ENCODE results near the gene FBRSL1.
"Not testable (repeated sequence)": the region's sequence is repeated elsewhere in the genome, so short reads cannot be mapped to it uniquely, and the experiment has no call there.

Gene FBRSL1

DNA sequence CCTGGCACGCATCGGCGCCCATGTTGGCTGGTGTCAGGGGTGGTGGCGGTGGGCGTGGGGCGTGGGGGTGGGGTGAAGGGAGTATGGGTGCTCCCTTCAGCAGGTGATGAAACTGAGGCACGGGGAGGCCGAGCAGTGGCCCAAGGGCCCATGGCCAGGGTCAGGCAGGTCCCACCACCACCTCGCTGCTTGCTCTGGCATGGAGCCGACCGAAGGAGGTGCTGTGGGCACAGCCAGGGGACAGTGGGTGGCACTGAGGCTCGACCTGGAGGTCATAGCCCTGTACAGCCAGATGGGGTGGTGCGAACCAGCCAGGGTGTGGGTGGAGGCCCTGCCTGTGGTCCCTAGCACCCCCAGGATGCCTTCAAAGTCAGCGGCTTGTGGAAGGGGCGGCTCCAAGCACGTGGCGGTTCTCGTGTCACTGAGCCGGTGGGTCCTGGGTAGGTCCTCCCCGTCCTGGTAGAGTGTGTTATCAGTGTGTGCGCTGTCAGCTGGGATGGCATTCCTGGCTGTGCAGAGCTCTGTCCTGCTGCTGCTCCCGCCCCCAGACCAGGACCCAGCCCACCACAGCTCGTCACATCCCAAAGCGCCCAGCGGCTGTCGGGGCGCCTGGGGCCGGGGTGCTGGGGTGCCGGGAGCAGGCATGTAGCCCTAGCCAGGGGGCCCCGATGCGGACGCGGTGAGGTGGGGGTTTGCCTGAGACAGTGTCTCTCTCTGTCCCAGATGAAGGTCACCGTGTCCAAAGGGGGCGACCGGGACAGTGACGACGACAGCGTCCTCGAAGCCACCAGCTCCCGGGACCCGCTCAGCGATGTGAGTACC is 35.3 kb downstream of the FBRSL1 start:
- H3K27me3 ChIP-seq (ENCODE audit: low read depth): no peaks in the 10 kb centered on the region
- H3K4me3 ChIP-seq: no peak overlapping the region
- no peaks in the 10 kb centered on the region for H3K4me1 ChIP-seq
- in situ Hi-C loops (cut with MboI; ENCODE audit: low sequenced_read_pairs): loop anchor here (10.0 kb wide), 1 partner anchor 110 kb away; no protein-coding TSS in a partner anchor
- DNase-seq (ENCODE audit: low spot score in 2 of 2): no peak
- H3K36me3 ChIP-seq (replicated peaks): no peaks in the 10 kb centered on the region
- H3K9me3 ChIP-seq: no peaks in the 10 kb centered on the region

DNA sequence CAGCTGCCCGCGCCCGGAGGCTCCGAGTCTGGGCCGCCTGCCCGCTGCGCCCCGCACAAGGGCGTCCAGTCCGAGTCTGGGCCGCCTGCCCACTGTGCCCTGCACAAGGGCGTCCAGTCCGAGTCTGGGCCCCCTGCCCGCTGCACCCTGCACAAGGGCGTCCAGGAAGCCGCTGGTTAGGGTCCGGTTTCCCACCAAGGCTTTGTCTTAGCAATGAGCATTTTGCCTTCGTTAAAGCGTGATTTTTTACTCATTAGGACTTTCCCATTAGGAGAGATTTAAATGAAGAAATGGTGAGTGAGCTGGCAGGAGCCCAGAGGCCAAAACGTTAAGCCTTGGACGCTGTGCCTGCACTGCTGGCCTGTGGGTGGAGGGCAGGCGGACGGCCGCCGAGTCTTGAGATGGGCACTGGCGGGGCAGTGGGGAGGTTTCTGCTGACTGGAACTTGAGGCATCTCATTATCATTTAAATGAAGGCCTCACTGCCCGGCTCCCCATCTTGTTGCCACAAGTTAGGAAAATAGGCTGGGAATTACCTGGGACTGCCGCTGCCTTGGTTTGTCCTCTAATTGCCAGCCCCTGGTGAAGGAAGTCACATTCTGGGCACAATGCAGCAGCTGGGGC is 36.0 kb downstream of the FBRSL1 start:
- Histone ChIP-seq H3K27me3 (ENCODE audit: low read depth) (no peaks in the 10 kb centered on the region), H3K4me3 (no peak overlapping the region), H3K9me3 (no peaks in the 10 kb centered on the region), H3K4me1 (no peaks in the 10 kb centered on the region), H3K36me3 (replicated peaks) (no peaks in the 10 kb centered on the region)
- in situ Hi-C loops (cut with MboI; ENCODE audit: low sequenced_read_pairs): loop anchor here (10.0 kb wide), 1 partner anchor 111 kb away; no protein-coding TSS in a partner anchor
- DNase-seq (ENCODE audit: low spot score in 2 of 2): no peak

DNA sequence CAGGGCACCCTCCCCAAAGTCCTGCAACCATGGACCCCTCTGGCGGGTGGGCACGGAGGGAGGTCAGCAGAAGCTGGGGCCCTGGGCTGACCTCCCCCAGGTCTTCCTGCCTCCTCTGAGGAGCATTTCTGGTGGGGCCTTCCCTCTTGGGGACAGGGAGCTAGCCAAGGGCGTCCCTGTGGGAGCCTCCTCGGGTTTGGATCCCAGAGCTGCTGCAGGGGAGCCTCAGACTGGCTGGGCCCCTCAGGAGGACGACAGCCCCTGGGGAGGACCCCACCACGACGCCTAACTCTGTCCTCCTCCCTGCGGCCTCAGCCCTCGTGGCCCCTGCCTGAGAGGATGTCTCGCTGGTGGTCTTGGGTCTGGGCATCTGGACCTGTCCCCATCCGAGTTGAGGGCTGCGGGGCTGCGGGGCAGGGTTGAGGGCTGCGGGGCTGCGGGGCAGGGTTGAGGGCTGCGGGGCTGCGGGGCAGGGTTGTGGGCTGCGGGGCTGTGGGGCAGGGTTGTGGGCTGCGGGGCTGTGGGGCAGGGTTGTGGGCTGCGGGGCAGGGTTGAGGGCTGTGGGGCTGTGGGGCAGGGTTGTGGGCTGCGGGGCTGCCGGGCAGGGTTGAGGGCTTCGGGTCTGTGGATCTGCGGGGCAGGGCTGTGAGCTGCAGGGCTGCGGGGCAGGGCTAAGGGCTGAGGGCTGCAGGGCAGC is 37.4 kb downstream of the FBRSL1 start:
- H3K9me3 ChIP-seq: 0 out of 2 replicates have a peak, but pooled peaks cover 3% of the 10 kb centered on the region
- DNase-seq (ENCODE audit: low spot score in 2 of 2): no peak
- in situ Hi-C loops (cut with MboI; ENCODE audit: low sequenced_read_pairs): loop anchor here (10.0 kb wide), 1 partner anchor 113 kb away; no protein-coding TSS in a partner anchor
- H3K36me3 ChIP-seq (replicated peaks): no peaks in the 10 kb centered on the region
- no peaks in the 10 kb centered on the region for H3K27me3 ChIP-seq (ENCODE audit: low read depth)
- no peak overlapping the region for H3K4me3 ChIP-seq
- H3K4me1 ChIP-seq: no peaks in the 10 kb centered on the region

DNA sequence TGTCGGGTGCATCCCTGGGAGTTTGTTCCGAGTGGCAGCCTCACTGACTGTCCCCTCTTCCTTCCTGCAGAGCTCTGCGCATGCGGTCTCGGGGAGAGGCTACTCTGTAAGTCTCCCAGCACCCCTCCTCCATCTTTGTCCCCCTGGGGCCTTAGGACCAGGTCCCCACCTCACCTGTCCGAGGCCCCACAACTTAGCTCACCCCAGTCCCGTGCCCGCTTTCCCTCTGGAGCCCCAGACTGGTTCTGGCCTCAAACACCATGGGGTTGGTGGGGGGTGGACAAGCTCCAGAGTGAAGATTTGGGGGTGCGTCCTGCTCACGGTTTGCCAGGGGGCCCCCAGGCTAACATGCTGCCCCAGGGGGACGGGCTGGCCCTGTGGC is 37.9 kb downstream of the FBRSL1 start:
- no peak for DNase-seq (ENCODE audit: low spot score in 2 of 2)
- no peaks in the 10 kb centered on the region for H3K4me1 ChIP-seq
- in situ Hi-C loops (cut with MboI; ENCODE audit: low sequenced_read_pairs): loop anchor here (10.0 kb wide), 1 partner anchor 113 kb away; no protein-coding TSS in a partner anchor

DNA sequence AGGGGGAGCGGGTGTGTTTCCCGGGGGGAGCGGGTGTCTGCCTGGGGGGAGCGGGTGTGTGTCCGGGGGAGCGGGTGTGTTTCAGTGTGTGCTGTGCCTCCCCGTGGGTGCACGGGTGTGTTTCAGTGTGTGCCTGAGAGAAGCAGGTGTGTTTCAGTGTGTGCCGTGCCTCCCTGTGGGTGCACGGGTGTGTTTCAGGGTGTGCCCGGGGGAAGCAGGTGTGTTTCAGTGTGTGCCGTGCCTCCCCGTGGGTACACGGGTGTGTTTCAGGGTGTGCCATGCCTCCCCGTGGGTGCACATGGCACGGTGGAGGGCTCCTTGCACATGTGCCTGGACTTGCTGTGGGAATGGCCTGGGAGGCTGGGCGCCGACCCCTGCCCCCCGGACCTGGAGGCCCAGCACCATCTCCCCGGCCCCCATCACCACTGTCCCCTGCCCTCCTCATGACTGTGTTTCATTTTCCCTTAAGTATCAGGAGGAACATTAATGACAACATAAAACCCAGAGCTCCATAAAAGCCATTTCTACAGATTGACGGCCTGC is 38.7 kb downstream of the FBRSL1 start:
- DNase-seq (ENCODE audit: low spot score in 2 of 2): no peak
- Histone ChIP-seq H3K4me1 (no peaks in the 10 kb centered on the region), H3K4me3 (no peak overlapping the region), H3K36me3 (replicated peaks) (no peaks in the 10 kb centered on the region), H3K9me3 (peaks cover 3% of the 10 kb centered on the region; the same call in 1 of the 2 replicates), H3K27me3 (ENCODE audit: low read depth) (no peaks in the 10 kb centered on the region)
- in situ Hi-C loops (cut with MboI; ENCODE audit: low sequenced_read_pairs): loop anchor here (10.0 kb wide), 1 partner anchor 114 kb away; no protein-coding TSS in a partner anchor

More for the DNA sequence above, 37.9 kb downstream of the FBRSL1 start:
- no peaks in the 10 kb centered on the region for H3K36me3 ChIP-seq (replicated peaks)
- no peak overlapping the region for H3K4me3 ChIP-seq
- H3K9me3 ChIP-seq: 0 out of 2 replicates have a peak, but pooled peaks cover 3% of the 10 kb centered on the region
- H3K27me3 ChIP-seq (ENCODE audit: low read depth): no peaks in the 10 kb centered on the region

DNA sequence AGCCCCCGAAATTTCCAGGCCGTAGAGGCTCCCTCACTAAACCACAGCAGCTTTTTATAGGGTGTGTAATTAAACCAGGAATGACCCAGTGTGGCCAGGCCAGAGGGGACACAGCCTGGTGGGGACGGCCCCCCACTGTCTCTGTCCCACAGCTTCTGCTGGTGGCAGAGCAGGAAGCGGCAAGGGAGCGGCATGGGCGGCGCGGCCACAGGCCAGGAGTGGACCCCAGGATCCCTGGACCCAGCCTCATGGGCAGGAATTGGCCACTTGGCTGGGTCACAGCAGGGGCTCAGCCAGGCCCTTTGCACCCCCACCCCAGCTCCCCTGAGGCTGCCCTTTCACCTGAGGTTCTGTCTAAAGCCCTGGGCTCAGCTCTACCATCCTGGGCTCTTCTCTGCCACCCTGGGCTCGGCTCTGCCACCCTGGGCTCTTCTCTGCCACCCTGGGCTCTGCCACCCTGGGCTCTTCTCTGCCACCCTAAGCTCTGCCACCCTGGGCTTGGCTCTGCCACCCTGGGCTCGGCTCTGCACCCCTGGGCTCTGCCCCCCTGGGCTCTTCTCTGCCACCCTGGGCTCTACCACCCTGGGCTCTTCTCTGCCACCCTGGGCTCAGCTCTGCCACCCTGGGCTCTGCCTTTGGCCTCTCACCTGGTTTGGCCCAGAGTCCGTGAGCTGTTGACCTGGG is 39.3 kb downstream of the FBRSL1 start:
- Histone ChIP-seq H3K27me3 (ENCODE audit: low read depth) (no peaks in the 10 kb centered on the region), H3K4me3 (no peak overlapping the region), H3K9me3 (peaks cover 3% of the 10 kb centered on the region; the same call in 1 of the 2 replicates), H3K36me3 (replicated peaks) (no peaks in the 10 kb centered on the region), H3K4me1 (no peaks in the 10 kb centered on the region)
- no peak for DNase-seq (ENCODE audit: low spot score in 2 of 2)
- in situ Hi-C loops (cut with MboI; ENCODE audit: low sequenced_read_pairs): loop anchor here (10.0 kb wide), 1 partner anchor 114 kb away; no protein-coding TSS in a partner anchor

DNA sequence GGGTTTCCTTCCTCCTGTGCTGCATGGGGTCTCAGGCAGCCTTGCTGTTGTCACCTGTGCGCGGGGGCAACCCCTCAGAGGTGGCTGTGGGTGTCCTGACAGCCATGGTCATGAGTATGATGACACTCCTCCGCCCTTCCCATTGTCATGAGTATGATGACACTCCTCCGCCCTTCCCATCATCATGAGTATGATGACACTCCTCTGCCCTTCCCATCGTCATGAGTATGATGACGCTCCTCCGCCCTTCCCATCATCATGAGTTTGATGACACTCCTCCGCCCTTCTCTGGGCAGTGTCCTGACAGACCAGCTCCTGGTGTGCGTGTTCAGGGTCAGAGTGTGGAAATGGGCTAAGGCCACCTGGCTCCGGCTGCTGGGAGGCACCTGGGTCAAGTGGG is 40.0 kb downstream of the FBRSL1 start:
- H3K27me3 ChIP-seq (ENCODE audit: low read depth): no peaks in the 10 kb centered on the region
- no peak overlapping the region for H3K4me3 ChIP-seq
- in situ Hi-C loops (cut with MboI; ENCODE audit: low sequenced_read_pairs): loop anchor here (10.0 kb wide), 1 partner anchor 115 kb away; no protein-coding TSS in a partner anchor
- H3K9me3 ChIP-seq: peaks cover 3% of the 10 kb centered on the region; the same call in 1 of the 2 replicates
- no peaks in the 10 kb centered on the region for H3K4me1 ChIP-seq
- H3K36me3 ChIP-seq (replicated peaks): no peaks in the 10 kb centered on the region
- no peak for DNase-seq (ENCODE audit: low spot score in 2 of 2)

DNA sequence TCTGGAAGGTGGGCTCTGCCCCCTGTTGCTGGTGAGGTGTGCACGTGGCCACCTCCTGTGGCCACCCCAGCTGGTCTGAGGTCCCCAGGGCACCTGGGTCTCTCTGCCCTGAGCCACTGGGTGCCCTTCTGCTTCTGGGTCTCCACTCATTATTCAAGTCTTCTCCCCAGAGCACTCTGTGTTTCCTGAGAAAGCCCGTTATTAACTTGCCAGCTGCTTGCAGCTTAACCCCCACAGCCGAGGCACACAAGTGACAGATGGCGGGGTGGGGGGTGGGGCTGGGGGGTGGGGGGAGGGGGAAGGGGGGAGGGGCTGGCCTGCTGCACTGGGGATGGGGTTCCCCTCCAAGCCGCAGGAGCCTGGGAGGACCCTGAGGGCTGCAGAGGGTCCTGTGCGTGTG is 40.5 kb downstream of the FBRSL1 start:
- Histone ChIP-seq H3K36me3 (replicated peaks) (no peaks in the 10 kb centered on the region), H3K9me3 (peaks cover 3% of the 10 kb centered on the region; the same call in 1 of the 2 replicates), H3K4me1 (no peaks in the 10 kb centered on the region), H3K27me3 (ENCODE audit: low read depth) (no peaks in the 10 kb centered on the region), H3K4me3 (no peak overlapping the region)
- in situ Hi-C loops (cut with MboI; ENCODE audit: low sequenced_read_pairs): no loop called here
- no peak for DNase-seq (ENCODE audit: low spot score in 2 of 2)

DNA sequence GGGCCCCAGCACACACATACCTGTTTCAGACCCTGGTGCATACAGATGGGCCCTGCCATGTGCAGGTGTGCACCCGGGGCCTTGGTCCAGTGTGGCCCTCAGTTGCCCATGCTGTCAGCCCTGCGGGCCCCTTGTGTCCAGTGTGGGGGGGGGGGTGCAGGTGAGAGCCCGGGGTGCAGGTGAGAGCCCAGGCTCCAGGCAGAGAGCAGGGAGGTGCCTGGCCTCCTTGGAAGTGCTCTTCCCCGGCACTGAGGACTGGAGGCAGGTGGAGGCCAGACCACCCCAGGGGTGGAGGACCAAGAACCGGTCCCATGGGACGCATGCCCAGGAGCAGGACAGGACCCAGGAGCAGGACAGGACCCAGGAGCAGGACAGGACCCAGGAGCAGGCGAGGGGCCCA is 40.9 kb downstream of the FBRSL1 start:
- no peaks in the 10 kb centered on the region for H3K4me1 ChIP-seq
- H3K9me3 ChIP-seq: peaks cover 3% of the 10 kb centered on the region; the same call in 1 of the 2 replicates
- in situ Hi-C loops (cut with MboI; ENCODE audit: low sequenced_read_pairs): no loop called here
- H3K36me3 ChIP-seq (replicated peaks): no peaks in the 10 kb centered on the region
- H3K27me3 ChIP-seq (ENCODE audit: low read depth): no peaks in the 10 kb centered on the region
- no peak overlapping the region for H3K4me3 ChIP-seq
- no peak for DNase-seq (ENCODE audit: low spot score in 2 of 2)

DNA sequence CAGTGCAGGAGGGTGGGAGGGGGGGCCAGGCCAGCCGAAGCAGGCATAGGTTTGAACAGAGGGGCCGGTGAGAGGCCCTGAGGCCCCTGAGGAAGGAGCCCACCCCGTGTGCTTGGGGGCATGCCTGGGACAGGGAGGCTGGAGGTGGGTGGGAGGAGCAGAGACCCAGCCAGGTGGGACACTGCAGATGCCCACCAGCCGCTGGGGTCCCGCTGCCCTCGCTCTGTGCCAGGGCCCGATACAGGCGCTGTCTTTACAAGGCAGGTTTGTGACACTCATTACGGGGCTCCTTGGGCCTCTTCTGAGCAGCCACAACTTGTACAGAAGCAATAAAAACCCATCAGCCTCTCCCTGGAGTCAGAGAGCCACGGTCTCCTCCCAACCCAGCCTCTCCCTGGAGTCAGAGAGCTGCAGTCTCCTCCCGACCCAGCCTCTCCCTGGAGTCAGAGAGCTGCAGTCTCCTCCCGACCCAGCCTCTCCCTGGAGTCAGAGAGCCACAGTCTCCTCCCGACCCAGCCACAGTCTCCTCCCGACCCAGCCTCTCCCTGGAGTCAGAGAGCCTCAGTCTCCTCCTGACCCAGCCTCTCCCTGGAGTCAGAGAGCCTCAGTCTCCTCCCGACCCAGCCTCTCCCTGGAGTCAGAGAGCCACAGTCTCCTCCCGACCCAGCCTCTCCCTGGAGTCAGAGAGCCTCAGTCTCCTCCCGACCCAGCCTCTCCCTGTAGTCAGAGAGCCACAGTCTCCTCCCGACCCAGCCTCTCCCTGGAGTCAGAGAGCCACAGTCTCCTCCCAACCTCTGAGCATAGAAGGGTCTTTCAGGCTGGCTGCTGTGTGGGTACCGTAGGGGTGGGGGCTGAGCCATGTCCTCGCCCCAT is 43.0 kb downstream of the FBRSL1 start:
- in situ Hi-C loops (cut with MboI; ENCODE audit: low sequenced_read_pairs); H3K9me3 ChIP-seq; H3K4me3 ChIP-seq; DNase-seq (ENCODE audit: low spot score in 2 of 2); H3K27me3 ChIP-seq (ENCODE audit: low read depth); H3K4me1 ChIP-seq; H3K36me3 ChIP-seq (replicated peaks): not testable (repeated sequence)

DNA sequence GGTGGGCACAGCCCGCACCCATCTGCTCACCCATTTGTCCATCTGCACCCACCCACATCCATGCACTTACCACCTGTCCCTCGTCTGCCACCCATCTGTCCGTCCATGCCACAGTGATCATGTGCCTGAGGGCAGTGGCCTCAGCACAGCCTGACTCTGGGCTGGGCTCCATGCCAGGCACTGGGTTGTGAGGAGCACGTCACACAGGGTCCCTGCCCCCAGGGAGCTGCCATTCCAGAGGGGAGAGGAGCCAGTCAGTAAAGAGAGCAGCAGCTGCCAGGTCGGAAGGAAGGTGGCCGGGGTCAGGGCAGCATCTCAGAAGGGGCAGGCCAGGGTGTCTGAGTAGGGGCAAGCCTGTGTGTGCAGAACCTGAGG is 43.6 kb downstream of the FBRSL1 start:
- in situ Hi-C loops (cut with MboI; ENCODE audit: low sequenced_read_pairs): no loop called here
- DNase-seq (ENCODE audit: low spot score in 2 of 2): no peak
- no peak overlapping the region for H3K4me3 ChIP-seq
- H3K36me3 ChIP-seq (replicated peaks): no peaks in the 10 kb centered on the region
- peaks cover 3% of the 10 kb centered on the region; the same call in 1 of the 2 replicates for H3K9me3 ChIP-seq
- H3K27me3 ChIP-seq (ENCODE audit: low read depth): no peaks in the 10 kb centered on the region
- no peaks in the 10 kb centered on the region for H3K4me1 ChIP-seq

DNA sequence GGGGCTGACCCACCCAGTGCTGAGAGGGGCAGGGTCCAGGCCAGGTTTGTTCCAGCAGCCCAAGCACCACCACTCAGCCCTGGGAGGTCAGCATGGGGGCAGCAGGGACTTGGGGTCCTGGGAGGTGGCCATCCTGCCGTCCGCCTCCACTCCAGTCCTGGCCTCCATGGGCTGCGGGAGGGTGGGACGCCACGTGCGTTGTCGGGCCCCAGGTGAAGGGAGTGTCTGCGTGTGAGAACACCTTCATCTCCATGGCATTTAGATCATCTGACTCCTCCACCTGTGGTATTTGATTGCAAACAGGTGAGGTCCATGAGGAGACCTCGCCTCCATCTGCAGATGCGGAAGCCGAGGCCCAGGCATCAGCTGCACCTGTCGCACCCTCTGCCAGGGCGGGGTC is 44.1 kb downstream of the FBRSL1 start:
- in situ Hi-C loops (cut with MboI; ENCODE audit: low sequenced_read_pairs): no loop called here
- Histone ChIP-seq H3K27me3 (ENCODE audit: low read depth) (no peaks in the 10 kb centered on the region), H3K36me3 (replicated peaks) (no peaks in the 10 kb centered on the region)

More for the DNA sequence above, 44.1 kb downstream of the FBRSL1 start:
- Histone ChIP-seq H3K9me3 (peaks cover 3% of the 10 kb centered on the region; the same call in 1 of the 2 replicates), H3K4me3 (no peak overlapping the region), H3K4me1 (no peaks in the 10 kb centered on the region)
- DNase-seq (ENCODE audit: low spot score in 2 of 2): no peak
